H1 (cell line): Measurements from ENCODE around the gene TAS2R39. TPM values are rescaled to one million over a fixed set of nuclear protein-coding genes. Genes with fewer than 3 reads are reported as not detected.

Experiments
- ASH2L ChIP-seq: fragments of 200-600, 300-600 bp; sonication (generic); IDR thresholded peaks from one replicate; pipeline ENCODE4 v1.7.1; 2017; ENCODE audit warnings: low read length
- CBX8 ChIP-seq: fragments of 300-800, 300-1000 bp; sonication (generic); IDR thresholded peaks from 2 replicates; pipeline ENCODE4 v1.7.1; 2016; ENCODE audit warnings: low read depth, low read length, borderline replicate concordance
- CHD2 ChIP-seq: IDR thresholded peaks from 2 replicates; pipeline ENCODE4 v1.6.1; 2012; ENCODE audit warnings: low read length, improper control_type of control experiment
- CHD7 ChIP-seq: fragments of 300-600 bp; sonication (generic); IDR thresholded peaks from 2 replicates; pipeline ENCODE4 v1.7.1; 2012; ENCODE audit warnings: low read length, moderate library complexity, mild to moderate bottlenecking, inconsistent platforms; ENCODE audit not compliant: insufficient replicate concordance
- KDM4A ChIP-seq: IDR thresholded peaks from one replicate; pipeline ENCODE4 v1.7.1; 2012; ENCODE audit warnings: low read depth, mild to moderate bottlenecking, moderate library complexity, low read length, inconsistent platforms; ENCODE audit not compliant: severe bottlenecking
- MAX ChIP-seq: IDR thresholded peaks from 2 replicates; pipeline ENCODE4 v1.6.1; 2012; ENCODE audit warnings: inconsistent platforms
- SUZ12 ChIP-seq: fragments of 200-600 bp; sonication (generic); IDR thresholded peaks from 2 replicates; pipeline ENCODE4 v1.6.1; 2012; ENCODE audit warnings: mild to moderate bottlenecking, inconsistent platforms, low read length, moderate library complexity, mixed read lengths
- polyA plus RNA-seq, 7 experiments: library from polyadenylated mRNA; depleted of rRNA in 3 of 7; stranded (reverse) in 5 of 7; unstranded in 2 of 7; fragments of >200 nt in 5 of 7; fragments of 200-250 nt in 2 of 7; gene quantifications; 1 replicate in 5 of 7; 2 replicates in 1 of 7; 4 replicates in 1 of 7; pipeline versions ENCODE4 v1.2.1 to v1.2.3, GENCODE V29; 2011 to 2013; ENCODE audit warnings: missing spikeins in 2 of 7, mixed read lengths in 2 of 7
- total RNA-seq: library from RNA; stranded (reverse); fragmentation: NEBNext Ultra II Directional; extraction: Animal tissue kit (Norgen Biotek cat#: 25700); gene quantifications from 2 replicates; pipeline ENCODE4 v1.2.1, GENCODE V29; 2021

TAS2R39 gene
- total and polyA plus RNA-seq, 2 of the 8 experiments (the other 6 are each of a cell fraction or from before 2014, with no cell fraction given): not detected

- no peak for TF ChIP-seq CHD7
- TF ChIP-seq MAX: no peak
- no peak for TF ChIP-seq CBX8
- TF ChIP-seq SUZ12: no peak
- TF ChIP-seq KDM4A: no peak
- TF ChIP-seq ASH2L: no peak
- TF ChIP-seq CHD2: no peak
Observed at GRCh38 chr7:143222782-143223181, 39.6 kb downstream of the TAS2R39 start (continued).
